OCI-LY7 (cell line): Measurements from ENCODE around the gene TIMM13. TPM values are rescaled to one million over a fixed set of nuclear protein-coding genes. Genes with fewer than 3 reads are reported as not detected.

Experiments
- BruUV-seq: library from RNA; stranded (reverse); fragments of 400-500 nt; replicated peaks from 2 replicates; lab custom pipeline; 2021; lab: Mats Ljungman, UMichigan
- CTCF ChIA-PET: fragments of 300-600 bp; sonication (Branson Sonifier 250); formaldehyde crosslinking; loops from one replicate; lab custom pipeline; 2022; ENCODE audit warnings: antibody characterized with exemption; ENCODE audit not compliant: unreplicated experiment; lab: Charles Lee
- POLR2A ChIA-PET: fragments of 300-600 bp; sonication (Branson Sonifier 250); formaldehyde crosslinking; loops from one replicate; lab custom pipeline; 2022; ENCODE audit warnings: antibody characterized with exemption; lab: Charles Lee
- DNase-seq: peaks from one replicate; pipeline ENCODE4 v3.0.0-alpha.2; 2015; ENCODE audit warnings: low spot score
- H2AFZ ChIP-seq: fragments of 200-600 bp; sonication (generic), shearing (Covaris generic); 2 replicates; pipeline ENCODE4 v1.6.1; 2014; ENCODE audit warnings: mild to moderate bottlenecking, antibody characterized with exemption, low read length, moderate library complexity
- H3K27ac ChIP-seq: fragments of 200-600 bp; sonication (generic); 2 replicates; pipeline ENCODE4 v1.5.1; 2014; ENCODE audit warnings: mixed run types, low read depth, mild to moderate bottlenecking, moderate library complexity, low read length, inconsistent platforms; ENCODE audit not compliant: poor library complexity, severe bottlenecking
- H3K36me3 ChIP-seq: fragments of 200-600 bp; sonication (generic); 2 replicates; pipeline ENCODE4 v1.6.1; 2014; ENCODE audit warnings: mild to moderate bottlenecking, antibody characterized with exemption, low read length, moderate library complexity, mixed read lengths; ENCODE audit not compliant: insufficient read depth
- H3K4me1 ChIP-seq: fragments of 200-600 bp; sonication (generic); 2 replicates; pipeline ENCODE4 v1.5.1; 2014; ENCODE audit warnings: mild to moderate bottlenecking, low read length; ENCODE audit not compliant: insufficient read depth, poor library complexity, severe bottlenecking
- H3K4me2 ChIP-seq: fragments of 200-600 bp; sonication (generic); 2 replicates; pipeline ENCODE4 v1.6.1; 2014; ENCODE audit warnings: mild to moderate bottlenecking, low read length
- H3K4me3 ChIP-seq: fragments of 200-600 bp; sonication (generic); 2 replicates; pipeline ENCODE4 v1.5.1; 2014; ENCODE audit warnings: mild to moderate bottlenecking, low read depth, low read length; ENCODE audit not compliant: poor library complexity, severe bottlenecking
- H3K79me2 ChIP-seq: fragments of 200-600 bp; sonication (generic); 2 replicates; pipeline ENCODE4 v1.6.1; 2016; ENCODE audit warnings: low read depth, mild to moderate bottlenecking, low read length, moderate library complexity, mixed read lengths; ENCODE audit not compliant: insufficient read depth
- H3K9me2 ChIP-seq: fragments of 200-600 bp; sonication (generic); 2 replicates; pipeline ENCODE4 v1.6.1; 2016; ENCODE audit warnings: mild to moderate bottlenecking, low read length, mixed read lengths; ENCODE audit not compliant: insufficient read depth
- H3K9me3 ChIP-seq: fragments of 200-600 bp; sonication (generic); 2 replicates; pipeline ENCODE4 v1.6.1; 2014; ENCODE audit warnings: mild to moderate bottlenecking, mixed run types, low read length, mixed read lengths
- H4K20me1 ChIP-seq: fragments of 200-600 bp; sonication (generic); 2 replicates; pipeline ENCODE4 v1.6.1; 2014; ENCODE audit warnings: mild to moderate bottlenecking, antibody characterized with exemption, low read length, moderate library complexity, mixed read lengths; ENCODE audit not compliant: insufficient read depth
- EZH2phosphoT487 ChIP-seq: fragments of 200-600 bp; sonication (generic); IDR thresholded peaks from 2 replicates; pipeline ENCODE4 v1.6.1; 2018; ENCODE audit warnings: low read depth, borderline replicate concordance, mild to moderate bottlenecking, mixed run types, antibody characterized with exemption, low read length, moderate library complexity, mixed read lengths
- intact Hi-C: fragments of 100-400 bp; cut with micrococcal nuclease; formaldehyde crosslinking; loops from one replicate; pipeline ENCODE4 v1.10.0; 2022; ENCODE audit not compliant: unreplicated experiment
- total RNA-seq, 2 experiments: library from RNA; depleted of rRNA in 1 of 2; stranded (reverse); fragments of >200 nt in 1 of 2; shearing (Covaris generic) in 1 of 2; gene quantifications; 2 replicates each; pipeline ENCODE4 v1.2.3, GENCODE V29; 2014 to 2022
- TF ChIP-seq, protein P1 (sequence below): fragments of 200-600 bp; sonication (generic); conservative IDR thresholded peaks from 2 replicates; pipeline ENCODE4 v1.5.1; 2014; ENCODE audit warnings: mild to moderate bottlenecking, antibody characterized with exemption, low read length, moderate library complexity, mixed read lengths

TIMM13 gene
- total RNA-seq, 2 experiments from 2014 or later: 55.4 to 120 TPM

DNA sequence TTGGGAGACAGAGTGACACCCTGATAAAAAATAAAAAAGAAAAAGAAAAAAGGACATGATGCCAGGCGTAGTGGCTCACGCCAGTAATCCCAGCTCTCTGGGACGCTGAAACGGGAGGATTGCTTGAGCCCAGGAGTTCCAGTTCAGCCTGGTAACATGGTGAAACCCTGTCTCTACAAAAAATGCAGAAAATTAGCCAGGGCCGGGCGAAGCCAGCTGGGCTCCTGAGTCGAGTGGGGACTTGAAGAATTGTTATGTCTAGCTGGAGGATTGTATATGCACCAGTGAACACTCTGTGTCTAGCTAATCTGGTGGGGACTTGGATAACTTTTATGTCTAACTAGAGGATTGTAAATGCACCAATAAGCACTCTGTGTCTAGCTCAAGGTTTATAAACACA is 35.0 kb downstream of the TIMM13 start:
- Histone ChIP-seq H3K9me3 (peaks cover 10% of the 10 kb centered on the region; the same call in 1 of the 2 replicates), H3K36me3 (no peaks in the 10 kb centered on the region), H3K4me3 (no peak overlapping the region), H3K4me1 (peaks cover 22% of the 10 kb centered on the region), H4K20me1 (no peaks in the 10 kb centered on the region), H3K4me2 (no peak overlapping the region), H3K9me2 (no peaks in the 10 kb centered on the region), H3K79me2 (no peaks in the 10 kb centered on the region), H3K27ac (no peak overlapping the region), H2AFZ (peak overlapping the region; percentile 71; the same call in 1 of the 2 replicates)
- DNase-seq: no peak
- BruUV-seq: no TSS peak
- intact Hi-C loops: no loop called here
- POLR2A ChIA-PET: interaction anchor here (0.9 to 1.0 kb wide), 3 partner anchors 30 to 134 kb away, joined by 3 to 4 read pairs (median 3); no protein-coding TSS in a partner anchor
- no peak for TF ChIP-seq EZH2phosphoT487
- TF ChIP-seq, protein P1, sequence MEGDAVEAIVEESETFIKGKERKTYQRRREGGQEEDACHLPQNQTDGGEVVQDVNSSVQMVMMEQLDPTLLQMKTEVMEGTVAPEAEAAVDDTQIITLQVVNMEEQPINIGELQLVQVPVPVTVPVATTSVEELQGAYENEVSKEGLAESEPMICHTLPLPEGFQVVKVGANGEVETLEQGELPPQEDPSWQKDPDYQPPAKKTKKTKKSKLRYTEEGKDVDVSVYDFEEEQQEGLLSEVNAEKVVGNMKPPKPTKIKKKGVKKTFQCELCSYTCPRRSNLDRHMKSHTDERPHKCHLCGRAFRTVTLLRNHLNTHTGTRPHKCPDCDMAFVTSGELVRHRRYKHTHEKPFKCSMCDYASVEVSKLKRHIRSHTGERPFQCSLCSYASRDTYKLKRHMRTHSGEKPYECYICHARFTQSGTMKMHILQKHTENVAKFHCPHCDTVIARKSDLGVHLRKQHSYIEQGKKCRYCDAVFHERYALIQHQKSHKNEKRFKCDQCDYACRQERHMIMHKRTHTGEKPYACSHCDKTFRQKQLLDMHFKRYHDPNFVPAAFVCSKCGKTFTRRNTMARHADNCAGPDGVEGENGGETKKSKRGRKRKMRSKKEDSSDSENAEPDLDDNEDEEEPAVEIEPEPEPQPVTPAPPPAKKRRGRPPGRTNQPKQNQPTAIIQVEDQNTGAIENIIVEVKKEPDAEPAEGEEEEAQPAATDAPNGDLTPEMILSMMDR: no peak
- CTCF ChIA-PET: no interaction called here

DNA sequence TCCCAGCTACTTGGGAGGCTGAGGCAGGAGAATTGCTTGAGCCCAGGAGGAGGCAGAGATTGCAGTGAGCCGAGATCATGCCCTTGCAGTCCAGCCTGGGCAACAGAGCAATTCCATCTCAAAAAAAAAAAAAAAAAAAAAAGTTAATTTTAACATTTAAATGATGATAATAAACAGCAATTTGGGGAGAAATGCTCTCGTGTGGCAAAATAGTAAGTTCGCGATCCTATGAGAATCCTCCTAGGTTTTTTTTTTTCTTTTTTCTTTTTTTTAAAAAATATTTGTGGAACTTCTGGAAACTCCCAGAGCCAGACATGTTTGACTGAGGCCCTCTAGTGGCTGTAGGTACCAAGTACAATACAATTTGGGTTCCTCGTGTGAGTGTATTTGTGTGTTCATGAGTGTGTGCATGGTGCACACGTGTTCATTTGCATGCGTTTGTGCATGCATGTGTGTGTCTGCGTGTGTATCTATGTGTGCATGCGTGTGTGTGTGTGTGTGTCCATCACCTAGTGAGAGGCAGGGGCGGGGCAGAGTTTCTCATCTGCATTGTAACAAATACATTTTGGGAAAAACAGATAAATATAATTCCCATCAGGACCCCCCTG is 36.2 kb downstream of the TIMM13 start:
- Histone ChIP-seq H3K4me3 (no peak overlapping the region), H2AFZ (no peak overlapping the region), H3K27ac (no peak overlapping the region), H3K36me3 (no peaks in the 10 kb centered on the region), H3K79me2 (no peaks in the 10 kb centered on the region), H4K20me1 (no peaks in the 10 kb centered on the region), H3K4me2 (peak overlapping the region; percentile 46), H3K4me1 (peaks cover 22% of the 10 kb centered on the region), H3K9me3 (peaks cover 10% of the 10 kb centered on the region; the same call in 1 of the 2 replicates), H3K9me2 (no peaks in the 10 kb centered on the region)
- peak; percentile 86 for DNase-seq
- intact Hi-C loops: loop anchor here (1.0 to 2.0 kb wide), 4 partner anchors 62 to 235 kb away; partner anchors contain the start of genes LSM7, PLEKHJ1, SF3A2 and SPPL2B
- POLR2A ChIA-PET: interaction anchor here (0.7 kb wide), 1 partner anchor 228 kb away, joined by 3 read pairs; no protein-coding TSS in a partner anchor
- no peak for TF ChIP-seq EZH2phosphoT487
- TF ChIP-seq, protein P1: peak; percentile 92
- CTCF ChIA-PET: no interaction called here
- BruUV-seq: no TSS peak

DNA sequence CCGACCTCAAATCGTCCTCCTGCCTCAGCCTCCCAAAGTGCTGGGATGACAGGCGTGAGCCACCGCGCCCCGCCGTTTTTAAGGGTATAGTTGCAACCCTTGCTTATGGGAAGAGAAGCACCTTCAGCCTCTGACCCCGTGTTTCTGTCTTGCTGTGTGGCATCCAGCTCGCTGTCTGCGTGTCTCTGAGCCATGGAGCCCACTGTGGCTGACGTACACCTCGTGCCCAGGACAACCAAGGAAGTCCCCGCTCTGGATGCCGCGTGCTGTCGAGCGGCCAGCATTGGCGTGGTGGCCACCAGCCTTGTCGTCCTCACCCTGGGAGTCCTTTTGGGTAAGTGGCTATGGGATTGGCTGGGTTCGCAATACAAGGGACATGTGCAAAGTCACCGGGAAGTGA is 37.8 kb downstream of the TIMM13 start:
- Histone ChIP-seq H3K4me1 (peaks cover 16% of the 10 kb centered on the region), H4K20me1 (no peaks in the 10 kb centered on the region), H3K4me2 (no peak overlapping the region), H3K36me3 (no peaks in the 10 kb centered on the region), H3K79me2 (no peaks in the 10 kb centered on the region), H3K9me2 (no peaks in the 10 kb centered on the region), H3K9me3 (peaks cover 10% of the 10 kb centered on the region; the same call in 1 of the 2 replicates), H2AFZ (no peak overlapping the region), H3K4me3 (no peak overlapping the region), H3K27ac (no peak overlapping the region)
- TF ChIP-seq, protein P1: no peak
- TF ChIP-seq EZH2phosphoT487: no peak
- POLR2A ChIA-PET: no interaction called here
- BruUV-seq: no TSS peak
- CTCF ChIA-PET: no interaction called here
- no peak for DNase-seq
- intact Hi-C loops: no loop called here
